GM20431 (cell line): ENCODE measurements around the gene TBC1D16.
"Not testable (repeated sequence)": the region's sequence is repeated elsewhere in the genome, so short reads cannot be mapped to it uniquely, and the experiment has no call there.

Experiments used
- in situ Hi-C: fragments of 300-500 bp; cut with MseI, MboI; formaldehyde crosslinking; loops from one replicate; pipeline ENCODE4 v1.15.0; 2020; ENCODE audit warnings: low sequenced_read_pairs; ENCODE audit not compliant: unreplicated experiment

TBC1D16 gene

GRCh38 chr17:79979816-79980215 lies 55.9 kb downstream of the TBC1D16 start:
- in situ Hi-C loops, result loop anchor here (25.0 kb wide), 1 partner anchor 193 kb away; the partner anchor contains the start of genes CBX2 and CBX8

GRCh38 chr17:79979221-79979741 lies 56.4 kb downstream of the TBC1D16 start:
- in situ Hi-C loops, result loop anchor here (25.0 kb wide), 1 partner anchor 192 kb away; the partner anchor contains the start of genes CBX2 and CBX8

- in situ Hi-C loops, result loop anchor here (25.0 kb wide), 1 partner anchor 191 kb away; the partner anchor contains the start of genes CBX2 and CBX8
Measured at GRCh38 chr17:79978548-79978855, 57.2 kb downstream of the TBC1D16 start.

- in situ Hi-C loops, result loop anchor here (25.0 kb wide), 1 partner anchor 191 kb away; the partner anchor contains the start of genes CBX2 and CBX8
Measured at GRCh38 chr17:79977708-79978547, 57.7 kb downstream of the TBC1D16 start.

- in situ Hi-C loops, result loop anchor here (25.0 kb wide), 1 partner anchor 190 kb away; the partner anchor contains the start of genes CBX2 and CBX8
Measured at GRCh38 chr17:79977161-79977631, 58.5 kb downstream of the TBC1D16 start.

- in situ Hi-C loops, result loop anchor here (25.0 kb wide), 1 partner anchor 189 kb away; the partner anchor contains the start of genes CBX2 and CBX8
Measured at GRCh38 chr17:79976451-79976850, 59.2 kb downstream of the TBC1D16 start.

- in situ Hi-C loops, result loop anchor here (25.0 kb wide), 1 partner anchor 188 kb away; the partner anchor contains the start of genes CBX2 and CBX8
Measured at GRCh38 chr17:79975498-79976134, 60.1 kb downstream of the TBC1D16 start.

GRCh38 chr17:79974566-79975497 lies 60.8 kb downstream of the TBC1D16 start:
- in situ Hi-C loops, result loop anchor here (25.0 kb wide), 1 partner anchor 188 kb away; the partner anchor contains the start of genes CBX2 and CBX8

GRCh38 chr17:79971651-79972050 lies 64.0 kb downstream of the TBC1D16 start:
- in situ Hi-C loops, result no loop called here

GRCh38 chr17:79970576-79971068 lies 65.0 kb downstream of the TBC1D16 start:
- in situ Hi-C loops, result no loop called here

- in situ Hi-C loops, result no loop called here
Measured at GRCh38 chr17:79969906-79970305, 65.8 kb downstream of the TBC1D16 start.

GRCh38 chr17:79968116-79968515 lies 67.6 kb downstream of the TBC1D16 start:
- in situ Hi-C loops, result no loop called here

GRCh38 chr17:79966681-79967080 lies 69.0 kb downstream of the TBC1D16 start:
- in situ Hi-C loops, result no loop called here

- in situ Hi-C loops, result no loop called here
Measured at GRCh38 chr17:79965806-79966205, 69.9 kb downstream of the TBC1D16 start.

GRCh38 chr17:79962467-79962866 lies 73.2 kb downstream of the TBC1D16 start:
- in situ Hi-C loops, result not testable (repeated sequence)

GRCh38 chr17:79961567-79961966 lies 74.1 kb downstream of the TBC1D16 start:
- in situ Hi-C loops, result not testable (repeated sequence)

- in situ Hi-C loops, result no loop called here
Measured at GRCh38 chr17:79960788-79961522, 74.7 kb downstream of the TBC1D16 start.

- in situ Hi-C loops, result no loop called here
Measured at GRCh38 chr17:79959042-79959441, 76.6 kb downstream of the TBC1D16 start.

- in situ Hi-C loops, result no loop called here
Measured at GRCh38 chr17:79956853-79957252, 78.8 kb downstream of the TBC1D16 start.
